Effector CD8-positive, alpha-beta T cell (primary cell): ENCODE results near the gene RCVRN.

Source experiments
- DNase-seq: peaks from one replicate; lab custom pipeline; 2025; lab: John Stamatoyannopoulos, UW

The RCVRN gene

GRCh38 chr17:9850151-9850550, 54.9 kb downstream of the RCVRN start:
- DNase-seq: no peak
